ENCODE measurements around the gene VPREB3. TPM values are rescaled to one million over a fixed set of nuclear protein-coding genes. Genes with fewer than 3 reads are reported as not detected.

The VPREB3 gene
- total RNA-seq, 1 experiment from 2014 or later: not detected

DNA sequence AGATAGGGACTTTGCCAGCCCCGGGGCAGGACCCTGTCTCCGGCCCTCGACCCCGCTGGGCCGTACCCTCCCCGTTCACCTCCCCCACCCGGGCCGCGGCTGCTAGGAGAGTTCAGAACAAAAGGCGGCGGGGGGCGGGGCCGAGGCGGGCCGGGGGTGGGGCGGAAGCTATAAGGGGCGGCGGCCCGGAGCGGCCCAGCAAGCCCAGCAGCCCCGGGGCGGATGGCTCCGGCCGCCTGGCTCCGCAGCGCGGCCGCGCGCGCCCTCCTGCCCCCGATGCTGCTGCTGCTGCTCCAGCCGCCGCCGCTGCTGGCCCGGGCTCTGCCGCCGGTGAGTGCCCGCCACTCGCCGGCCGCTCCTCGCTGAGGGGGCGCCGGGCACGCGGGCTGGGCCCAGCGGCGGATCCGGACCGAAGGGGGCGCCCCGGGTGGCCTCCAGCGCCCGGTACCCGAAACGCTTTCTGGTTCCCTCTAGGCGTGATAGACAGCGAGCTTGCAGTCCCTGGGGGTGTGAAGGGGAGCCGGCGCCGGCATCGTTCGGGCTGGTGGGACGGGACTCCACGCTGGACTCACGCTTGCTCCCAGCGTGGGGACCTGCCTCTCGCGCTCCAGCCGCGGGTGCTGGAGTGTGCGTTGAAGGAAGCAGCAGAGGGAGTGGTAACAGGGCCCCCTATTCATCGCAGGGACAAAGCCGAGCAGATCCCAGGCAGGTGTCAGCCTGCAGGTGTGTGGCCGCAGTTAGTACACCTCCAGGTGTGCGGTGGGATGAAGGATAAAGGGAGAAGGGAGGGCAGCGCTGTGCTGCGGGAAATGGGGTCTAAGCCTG is 18.6 kb upstream of the VPREB3 start, which contains the start of gene MMP11:
Gene MMP11 (plus strand): TSS at position 201 of the 825 bp plus-strand sequence. CDS start 22 bp downstream, at position 223.
- CTCF ChIA-PET: interaction anchor here (0.6 to 1.3 kb wide), 3 partner anchors 51 to 85 kb away, joined by 3 to 4 read pairs (median 3); partner anchors contain the start of gene SLC2A11
- Mint-ChIP-seq H3K4me3 (ENCODE audit: unreplicated experiment) (peak within 1 kb of the TSS; percentile 74), H3K4me1 (ENCODE audit: low read depth, unreplicated experiment) (peaks cover 18% of the 10 kb centered on the region), H3K36me3 (ENCODE audit: insufficient read depth, unreplicated experiment) (peaks cover 8% of the 10 kb centered on the region), H3K27me3 (ENCODE audit: insufficient read depth, unreplicated experiment) (no peaks in the 10 kb centered on the region), H3K9me3 (ENCODE audit: unreplicated experiment) (no peaks in the 10 kb centered on the region), H3K27ac (ENCODE audit: unreplicated experiment) (peak within 1 kb of the TSS; percentile 30)
- intact Hi-C loops (cut with micrococcal nuclease; ENCODE audit: unreplicated experiment): loop anchor here (2.0 kb wide), 1 partner anchor 14 kb away; the partner anchor contains the start of gene SMARCB1
- Histone ChIP-seq H3K9me3 (no peaks in the 10 kb centered on the region), H3K36me3 (ENCODE audit: control insufficient read depth, insufficient read depth, low read length) (no peaks in the 10 kb centered on the region), H3K4me3 (ENCODE audit: low read depth, low read length) (peak within 1 kb of the TSS; percentile 74), H3K4me1 (peaks cover 38% of the 10 kb centered on the region), H3K27me3 (replicated peaks; ENCODE audit: control insufficient read depth, insufficient read depth, low read length) (no peaks in the 10 kb centered on the region)
- peak; percentile 58 to 77 for DNase-seq
- BruUV-seq (replicated peaks): no TSS peak
- TF ChIP-seq, protein P1, sequence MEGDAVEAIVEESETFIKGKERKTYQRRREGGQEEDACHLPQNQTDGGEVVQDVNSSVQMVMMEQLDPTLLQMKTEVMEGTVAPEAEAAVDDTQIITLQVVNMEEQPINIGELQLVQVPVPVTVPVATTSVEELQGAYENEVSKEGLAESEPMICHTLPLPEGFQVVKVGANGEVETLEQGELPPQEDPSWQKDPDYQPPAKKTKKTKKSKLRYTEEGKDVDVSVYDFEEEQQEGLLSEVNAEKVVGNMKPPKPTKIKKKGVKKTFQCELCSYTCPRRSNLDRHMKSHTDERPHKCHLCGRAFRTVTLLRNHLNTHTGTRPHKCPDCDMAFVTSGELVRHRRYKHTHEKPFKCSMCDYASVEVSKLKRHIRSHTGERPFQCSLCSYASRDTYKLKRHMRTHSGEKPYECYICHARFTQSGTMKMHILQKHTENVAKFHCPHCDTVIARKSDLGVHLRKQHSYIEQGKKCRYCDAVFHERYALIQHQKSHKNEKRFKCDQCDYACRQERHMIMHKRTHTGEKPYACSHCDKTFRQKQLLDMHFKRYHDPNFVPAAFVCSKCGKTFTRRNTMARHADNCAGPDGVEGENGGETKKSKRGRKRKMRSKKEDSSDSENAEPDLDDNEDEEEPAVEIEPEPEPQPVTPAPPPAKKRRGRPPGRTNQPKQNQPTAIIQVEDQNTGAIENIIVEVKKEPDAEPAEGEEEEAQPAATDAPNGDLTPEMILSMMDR (IDR thresholded peaks at IDR 0.05; ENCODE audit: insufficient read depth in 1 of 2, low read depth in 1 of 2, low read length in 1 of 2, severe bottlenecking in 1 of 2, unreplicated experiment in 1 of 2): no peak
- POLR2A ChIA-PET: interaction anchor here (0.6 to 1.1 kb wide), 5 partner anchors 20 to 121 kb away, joined by 3 read pairs; partner anchors contain the start of genes MIF and SLC2A11

GRCh38 chr22:23772315-23772648 is 18.1 kb upstream of the VPREB3 start:
- H3K9me3 Mint-ChIP-seq (ENCODE audit: unreplicated experiment): no peaks in the 10 kb centered on the region
- Histone ChIP-seq H3K27me3 (replicated peaks; ENCODE audit: control insufficient read depth, insufficient read depth, low read length) (no peaks in the 10 kb centered on the region), H3K36me3 (ENCODE audit: control insufficient read depth, insufficient read depth, low read length) (no peaks in the 10 kb centered on the region), H3K4me1 (peaks cover 38% of the 10 kb centered on the region), H3K9me3 (no peaks in the 10 kb centered on the region), H3K4me3 (ENCODE audit: low read depth, low read length) (peak overlapping the region; percentile 74)
- no peak overlapping the region for H3K27ac Mint-ChIP-seq (ENCODE audit: unreplicated experiment)
- intact Hi-C loops (cut with micrococcal nuclease; ENCODE audit: unreplicated experiment): loop anchor here (2.0 kb wide), 1 partner anchor 15 kb away; the partner anchor contains the start of gene SMARCB1
- H3K27me3 Mint-ChIP-seq (ENCODE audit: insufficient read depth, unreplicated experiment): no peaks in the 10 kb centered on the region
- peaks cover 8% of the 10 kb centered on the region for H3K36me3 Mint-ChIP-seq (ENCODE audit: insufficient read depth, unreplicated experiment)
- CTCF ChIA-PET: interaction anchor here (0.6 to 1.3 kb wide), 3 partner anchors 51 to 86 kb away, joined by 3 to 4 read pairs (median 3); partner anchors contain the start of gene SLC2A11
- DNase-seq: no peak
- H3K4me3 Mint-ChIP-seq (ENCODE audit: unreplicated experiment): peak overlapping the region; percentile 74
- BruUV-seq (replicated peaks): no TSS peak
- POLR2A ChIA-PET: interaction anchor here (0.8 to 1.0 kb wide), 2 partner anchors 20 to 85 kb away, joined by 3 read pairs; partner anchors contain the start of gene SLC2A11
- TF ChIP-seq, protein P1 (IDR thresholded peaks at IDR 0.05; ENCODE audit: insufficient read depth in 1 of 2, low read depth in 1 of 2, low read length in 1 of 2, severe bottlenecking in 1 of 2, unreplicated experiment in 1 of 2): no peak
- peaks cover 18% of the 10 kb centered on the region for H3K4me1 Mint-ChIP-seq (ENCODE audit: low read depth, unreplicated experiment)

GRCh38 chr22:23769321-23769965 is 15.2 kb upstream of the VPREB3 start:
- TF ChIP-seq, protein P1 (IDR thresholded peaks at IDR 0.05; ENCODE audit: insufficient read depth in 1 of 2, low read depth in 1 of 2, low read length in 1 of 2, severe bottlenecking in 1 of 2, unreplicated experiment in 1 of 2): no peak
- peak overlapping the region; percentile 87 for H3K4me3 Mint-ChIP-seq (ENCODE audit: unreplicated experiment)
- H3K36me3 ChIP-seq (ENCODE audit: control insufficient read depth, insufficient read depth, low read length): peaks cover 1% of the 10 kb centered on the region
- H3K4me1 ChIP-seq: peaks cover 35% of the 10 kb centered on the region
- H3K36me3 Mint-ChIP-seq (ENCODE audit: insufficient read depth, unreplicated experiment): peaks cover 15% of the 10 kb centered on the region
- no peaks in the 10 kb centered on the region for H3K27me3 ChIP-seq (replicated peaks; ENCODE audit: control insufficient read depth, insufficient read depth, low read length)
- BruUV-seq (replicated peaks): no TSS peak
- POLR2A ChIA-PET: no interaction called here
- H3K4me1 Mint-ChIP-seq (ENCODE audit: low read depth, unreplicated experiment): peaks cover 12% of the 10 kb centered on the region
- intact Hi-C loops (cut with micrococcal nuclease; ENCODE audit: unreplicated experiment): no loop called here
- no peak overlapping the region for H3K27ac Mint-ChIP-seq (ENCODE audit: unreplicated experiment)
- no peak overlapping the region for H3K4me3 ChIP-seq (ENCODE audit: low read depth, low read length)
- no peak for DNase-seq
- H3K9me3 ChIP-seq: no peaks in the 10 kb centered on the region
- H3K9me3 Mint-ChIP-seq (ENCODE audit: unreplicated experiment): no peaks in the 10 kb centered on the region
- H3K27me3 Mint-ChIP-seq (ENCODE audit: insufficient read depth, unreplicated experiment): no peaks in the 10 kb centered on the region
- CTCF ChIA-PET: interaction anchor here (0.8 kb wide), 1 partner anchor 16 kb away, joined by 4 read pairs; no protein-coding TSS in a partner anchor
